MM.1S (cell line): Measurements from ENCODE around the gene SPIB.

Experiments used
- DNase-seq: peaks from one replicate; pipeline ENCODE4 v3.0.0-alpha.2; 2015
- H2AFZ ChIP-seq: fragments of 300-600 bp; sonication (generic); 2 replicates; pipeline ENCODE4 v1.6.0; 2016; ENCODE audit warnings: antibody characterized with exemption, low read length
- H3F3A ChIP-seq: fragments of 300-600 bp; sonication (generic); 2 replicates; pipeline ENCODE4 v1.6.1; 2016; ENCODE audit warnings: mild to moderate bottlenecking, antibody characterized with exemption, low read length, moderate library complexity, mixed read lengths; ENCODE audit not compliant: insufficient read depth
- H3K27ac ChIP-seq: fragments of 300-600 bp; sonication (generic); 2 replicates; pipeline ENCODE4 v1.5.1; 2016; ENCODE audit warnings: mild to moderate bottlenecking, low read length
- H3K27me3 ChIP-seq: fragments of 300-600 bp; sonication (generic); replicated peaks from 2 replicates; pipeline ENCODE4 v1.6.0; 2016; ENCODE audit warnings: low read length; ENCODE audit not compliant: insufficient read depth
- H3K36me3 ChIP-seq: fragments of 300-600 bp; sonication (generic); replicated peaks from 2 replicates; pipeline ENCODE4 v1.6.1; 2016; ENCODE audit warnings: mild to moderate bottlenecking, low read length, mixed read lengths; ENCODE audit not compliant: insufficient read depth
- H3K4me1 ChIP-seq: fragments of 300-600 bp; sonication (generic); 2 replicates; pipeline ENCODE4 v1.6.1; 2016; ENCODE audit warnings: low read length, mixed read lengths
- H3K4me2 ChIP-seq: fragments of 300-600 bp; sonication (generic); 2 replicates; pipeline ENCODE4 v1.6.0; 2016; ENCODE audit warnings: low read depth, low read length
- H3K4me3 ChIP-seq: fragments of 300-600 bp; sonication (generic); 2 replicates; pipeline ENCODE4 v1.5.1; 2016; ENCODE audit warnings: low read length, mixed read lengths
- H3K79me2 ChIP-seq: fragments of 300-600 bp; sonication (generic); 2 replicates; pipeline ENCODE4 v1.6.1; 2016; ENCODE audit warnings: mixed run types, low read length, mixed read lengths
- H3K9ac ChIP-seq: fragments of 300-600 bp; sonication (generic); 2 replicates; pipeline ENCODE4 v1.6.1; 2016; ENCODE audit warnings: low read length, mixed read lengths
- H3K9me2 ChIP-seq: fragments of 300-600 bp; sonication (generic); replicated peaks from 2 replicates; pipeline ENCODE4 v1.6.1; 2016; ENCODE audit warnings: mild to moderate bottlenecking, low read length, mixed read lengths; ENCODE audit not compliant: insufficient read depth
- H3K9me3 ChIP-seq: fragments of 300-600 bp; sonication (generic); replicated peaks from 2 replicates; pipeline ENCODE4 v1.6.1; 2016; ENCODE audit warnings: mild to moderate bottlenecking, low read length, mixed read lengths; ENCODE audit not compliant: insufficient read depth
- H4K20me1 ChIP-seq: fragments of 300-600 bp; sonication (generic); 2 replicates; pipeline ENCODE4 v1.6.1; 2016; ENCODE audit warnings: mild to moderate bottlenecking, low read length, moderate library complexity, mixed read lengths; ENCODE audit not compliant: insufficient read depth
- CTCF ChIP-seq: fragments of 300-600 bp; sonication (generic); IDR thresholded peaks from 2 replicates; pipeline ENCODE4 v1.5.1; 2016; ENCODE audit warnings: antibody characterized with exemption, low read length, mixed read lengths
- EZH2 ChIP-seq: fragments of 300-600 bp; sonication (generic); optimal IDR thresholded peaks from 2 replicates; pipeline ENCODE3; 2017; ENCODE audit warnings: low read depth, mild to moderate bottlenecking, antibody characterized with exemption, low read length, mixed read lengths
- EZH2phosphoT487 ChIP-seq: fragments of 300-600 bp; sonication (generic); IDR thresholded peaks from 2 replicates; pipeline ENCODE4 v1.6.1; 2018; ENCODE audit warnings: antibody characterized with exemption, low read length

SPIB gene

DNA sequence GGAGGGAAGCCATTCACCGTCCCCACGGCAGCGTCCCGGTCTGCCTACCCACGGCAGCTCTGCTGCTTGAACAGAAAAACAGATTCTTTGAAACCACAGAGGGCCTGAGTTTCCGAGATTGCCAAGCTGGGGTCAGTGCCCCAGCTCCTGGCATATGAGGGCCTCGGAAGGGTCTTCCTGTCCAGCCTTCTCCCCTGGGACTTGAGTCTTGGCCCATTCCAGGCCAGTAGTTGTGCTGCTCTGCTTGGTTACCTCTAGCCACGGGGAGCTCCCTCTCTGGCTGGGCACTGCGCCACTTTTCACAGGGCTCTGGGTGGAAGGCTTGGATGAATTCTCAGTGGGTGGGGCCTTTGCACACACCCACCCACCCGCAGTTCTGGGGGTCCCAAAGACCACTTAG, 8.6 kb upstream of the SPIB start:
- H3K27ac ChIP-seq: no peak overlapping the region
- no peaks in the 10 kb centered on the region for H3K9me3 ChIP-seq
- no peaks in the 10 kb centered on the region; the same call in 1 of the 2 replicates for H3F3A ChIP-seq
- no peak overlapping the region for H3K4me3 ChIP-seq
- no peak overlapping the region for H3K9ac ChIP-seq
- H3K27me3 ChIP-seq: no peaks in the 10 kb centered on the region
- TF ChIP-seq EZH2phosphoT487 (no peak), CTCF (no peak), EZH2 (no peak)
- H3K9me2 ChIP-seq: no peaks in the 10 kb centered on the region
- no peaks in the 10 kb centered on the region for H3K36me3 ChIP-seq
- H3K4me2 ChIP-seq: no peak overlapping the region
- no peak for DNase-seq
- H4K20me1 ChIP-seq: no peaks in the 10 kb centered on the region
- H3K79me2 ChIP-seq: no peaks in the 10 kb centered on the region
- peaks cover 2% of the 10 kb centered on the region for H3K4me1 ChIP-seq
- H2AFZ ChIP-seq: no peak overlapping the region

GRCh38 chr19:50412419-50412818, 6.3 kb upstream of the SPIB start:
- H3K4me2 ChIP-seq: no peak overlapping the region
- H2AFZ ChIP-seq: no peak overlapping the region
- H3K36me3 ChIP-seq: no peaks in the 10 kb centered on the region
- no peaks in the 10 kb centered on the region for H3K79me2 ChIP-seq
- H4K20me1 ChIP-seq: no peaks in the 10 kb centered on the region
- H3K9me2 ChIP-seq: no peaks in the 10 kb centered on the region
- no peak overlapping the region for H3K4me3 ChIP-seq
- H3K27ac ChIP-seq: no peak overlapping the region
- peaks cover 9% of the 10 kb centered on the region for H3K4me1 ChIP-seq
- no peak for DNase-seq
- no peaks in the 10 kb centered on the region; the same call in 1 of the 2 replicates for H3F3A ChIP-seq
- H3K27me3 ChIP-seq: no peaks in the 10 kb centered on the region
- TF ChIP-seq EZH2phosphoT487 (no peak), EZH2 (no peak), CTCF (no peak)
- no peaks in the 10 kb centered on the region for H3K9me3 ChIP-seq
- no peak overlapping the region for H3K9ac ChIP-seq

DNA sequence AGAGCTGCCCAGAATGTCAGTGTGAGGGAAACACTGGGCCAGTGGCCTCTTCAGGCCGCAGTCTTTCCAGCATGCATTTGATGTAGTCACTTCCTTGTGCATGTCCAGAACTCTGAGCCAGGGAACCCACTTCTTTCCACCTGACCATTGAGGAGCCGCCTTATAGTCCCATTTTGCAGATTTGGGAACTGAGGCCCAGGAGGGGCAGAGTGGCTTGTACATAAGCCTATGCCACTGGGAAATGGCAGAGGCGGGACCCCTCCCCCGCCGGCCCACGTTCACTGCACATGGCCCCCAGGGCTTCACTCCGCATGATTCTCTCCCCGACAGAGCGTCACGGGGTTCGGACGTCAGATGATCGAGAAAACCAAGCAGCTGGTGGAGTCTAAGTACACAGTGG, 5.6 kb upstream of the SPIB start:
- no peaks in the 10 kb centered on the region for H3K36me3 ChIP-seq
- H3K27ac ChIP-seq: no peak overlapping the region
- no peak overlapping the region for H3K4me2 ChIP-seq
- H3F3A ChIP-seq: no peaks in the 10 kb centered on the region; the same call in 1 of the 2 replicates
- DNase-seq: no peak
- H3K4me1 ChIP-seq: peaks cover 9% of the 10 kb centered on the region
- H3K4me3 ChIP-seq: no peak overlapping the region
- H3K9ac ChIP-seq: no peak overlapping the region
- no peaks in the 10 kb centered on the region for H3K9me2 ChIP-seq
- TF ChIP-seq CTCF (no peak), EZH2phosphoT487 (no peak), EZH2 (no peak)
- no peaks in the 10 kb centered on the region for H3K27me3 ChIP-seq
- no peak overlapping the region for H2AFZ ChIP-seq
- no peaks in the 10 kb centered on the region for H3K9me3 ChIP-seq
- no peaks in the 10 kb centered on the region for H4K20me1 ChIP-seq
- H3K79me2 ChIP-seq: no peaks in the 10 kb centered on the region
